HG02642 (cell line): ENCODE measurements around the gene CRTAC1.

Experiments used
- ATAC-seq: cut with Tn5 transposase; IDR thresholded peaks from one replicate; pipeline ENCODE4 v1.9.1; 2021; ENCODE audit warnings: mild to moderate bottlenecking; ENCODE audit not compliant: unreplicated experiment, poor library complexity

Gene CRTAC1

GRCh38 chr10:98030093-98030821 is at the start of gene CRTAC1:
CRTAC1 (minus strand) TSS chr10:98030621; CDS start chr10:98030472, 149 bp downstream.
- ATAC-seq, result no peak

DNA sequence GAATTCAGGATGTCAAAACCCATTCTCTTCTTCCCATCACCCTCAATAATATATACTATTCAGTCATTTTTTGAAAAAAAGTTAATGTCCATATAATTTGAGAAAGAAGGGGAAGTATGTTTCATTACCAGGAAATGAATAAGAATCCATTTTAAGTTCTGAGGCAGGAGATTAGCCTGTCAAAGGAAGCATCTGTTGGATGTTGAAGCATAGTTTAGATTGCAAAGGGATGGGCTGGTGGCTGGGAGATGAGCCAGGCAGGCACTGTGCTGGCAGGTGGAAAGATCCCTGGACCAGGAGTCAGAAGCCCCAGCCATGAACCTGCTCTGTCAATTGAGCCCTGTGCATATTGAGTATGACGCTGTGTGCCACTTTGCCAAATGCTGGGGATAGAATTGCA is 48.4 kb upstream of the CRTAC1 start:
- no peak for ATAC-seq

GRCh38 chr10:98077223-98077622 is 46.8 kb upstream of the CRTAC1 start:
- ATAC-seq, result no peak

DNA sequence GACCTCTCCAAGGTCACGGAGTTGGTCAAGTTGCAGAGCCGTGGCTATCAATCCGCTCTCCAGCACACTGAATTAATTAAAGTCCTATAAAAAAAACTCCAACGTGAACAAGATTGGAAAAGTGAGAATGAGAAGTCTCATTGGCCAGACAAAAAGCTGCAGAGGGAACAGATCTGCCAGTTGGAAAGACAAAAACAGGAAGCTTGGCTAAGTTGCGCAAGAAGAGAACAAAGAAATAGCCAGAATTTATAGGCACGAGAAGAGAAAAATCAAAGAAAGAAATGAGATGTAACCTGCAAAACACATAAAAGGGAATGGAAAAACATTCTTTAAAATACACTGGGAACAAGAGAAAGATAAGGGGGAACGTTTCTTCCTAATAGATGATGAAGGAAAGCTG is 45.7 kb upstream of the CRTAC1 start:
- no peak for ATAC-seq

DNA sequence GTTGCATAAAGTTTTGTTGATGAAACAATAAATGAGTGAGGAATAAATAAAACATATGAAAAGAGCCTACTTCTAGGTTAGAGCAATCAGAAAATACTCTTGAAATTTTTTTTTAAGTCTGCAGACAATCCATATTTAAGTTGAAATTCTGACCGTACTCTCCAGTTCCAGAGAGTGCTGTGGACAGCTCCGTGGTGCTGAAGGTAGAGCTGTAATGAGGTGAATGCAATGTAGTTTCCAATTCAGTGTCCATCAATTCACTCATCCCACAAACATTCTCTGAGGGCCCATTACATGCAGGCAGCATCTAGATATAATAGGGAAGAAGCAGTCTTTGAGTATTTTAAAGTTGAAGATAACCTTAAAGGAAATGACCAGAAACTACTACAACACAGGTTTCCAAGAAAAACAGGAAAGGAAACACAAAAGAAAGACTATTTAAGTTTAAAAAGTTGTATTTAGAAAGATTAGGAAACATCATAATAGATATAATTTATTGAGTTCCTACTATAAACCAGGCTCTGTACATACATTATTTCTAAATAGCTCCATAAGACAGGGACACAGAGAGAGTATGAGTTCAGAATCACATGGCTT is 44.0 kb upstream of the CRTAC1 start:
- ATAC-seq, result no peak

DNA sequence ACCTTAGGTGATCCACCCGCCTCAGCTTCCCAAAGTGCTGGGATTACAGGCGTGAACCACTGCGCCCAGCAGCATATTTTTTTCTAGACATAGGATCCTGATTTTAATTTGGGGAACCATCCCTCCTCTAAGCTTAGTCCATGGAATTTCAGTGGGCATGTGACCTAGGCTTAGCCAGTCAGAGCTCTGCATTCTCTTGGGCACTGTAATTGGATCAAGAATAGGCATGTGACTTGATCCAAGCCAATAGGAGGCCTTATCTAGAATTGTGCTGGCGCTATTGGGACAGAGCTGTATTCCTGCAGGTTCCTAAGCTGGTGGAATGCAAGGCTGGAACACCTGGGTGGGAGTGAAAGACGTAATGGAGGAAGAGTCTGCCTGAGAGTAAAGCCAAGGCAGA is 36.7 kb upstream of the CRTAC1 start:
- ATAC-seq, result no peak

- no peak for ATAC-seq
Observed at GRCh38 chr10:98063740-98064027, 33.3 kb upstream of the CRTAC1 start.

GRCh38 chr10:98062424-98062823 is 32.0 kb upstream of the CRTAC1 start:
- ATAC-seq, result no peak

- no peak for ATAC-seq
Observed at GRCh38 chr10:98060079-98060478, 29.7 kb upstream of the CRTAC1 start.

DNA sequence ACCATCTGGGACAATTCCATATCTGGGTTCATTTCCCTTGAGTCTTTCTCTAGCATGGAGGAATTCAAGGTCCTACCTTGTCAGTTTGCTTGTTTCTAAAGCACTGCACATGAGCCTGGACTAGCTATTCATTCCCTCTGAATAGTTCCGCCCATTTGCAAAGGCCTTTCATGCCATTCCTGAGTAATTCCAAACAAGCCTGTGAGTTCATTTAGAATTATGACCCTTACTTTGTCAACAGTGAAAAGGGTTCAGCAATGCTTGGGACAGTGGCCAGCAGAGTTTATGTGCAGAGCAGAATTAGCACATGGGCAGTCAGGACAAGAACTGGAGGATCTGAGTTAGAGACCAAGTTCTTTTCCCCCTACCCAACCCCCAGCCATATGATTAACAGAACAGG is 27.9 kb upstream of the CRTAC1 start:
- ATAC-seq, result no peak

DNA sequence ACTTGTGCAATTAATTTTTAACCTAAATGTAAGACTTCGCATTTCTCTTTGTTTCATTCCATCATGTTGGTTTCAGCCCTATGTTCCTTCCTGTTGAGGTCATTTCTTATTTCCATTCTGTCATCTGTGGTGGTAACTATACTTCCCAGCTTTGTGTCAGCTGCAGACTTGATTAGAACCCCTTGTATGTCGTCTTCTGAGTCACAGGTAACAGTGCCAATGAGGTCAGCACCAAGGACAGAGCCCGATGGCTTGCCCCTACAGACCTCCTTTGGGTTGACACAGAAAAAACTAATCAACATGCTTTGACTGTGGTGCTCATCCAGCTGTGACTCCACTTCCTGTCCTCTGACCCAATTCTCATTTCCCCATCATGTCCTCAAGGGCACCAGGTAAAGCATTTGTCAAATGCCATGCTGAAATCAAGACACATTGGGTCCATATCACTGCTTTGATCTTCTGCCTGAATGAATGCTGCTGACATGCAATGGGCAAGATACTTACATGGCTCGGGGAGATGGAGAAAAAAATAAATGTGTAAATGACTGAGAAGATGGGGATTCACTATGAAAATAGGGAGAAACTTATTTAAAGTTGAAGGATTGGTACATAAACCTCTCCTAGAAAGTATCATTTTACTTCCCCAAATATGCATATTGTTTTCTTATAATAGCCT is 25.6 kb upstream of the CRTAC1 start:
- no peak for ATAC-seq

GRCh38 chr10:98047009-98047741 is 16.8 kb upstream of the CRTAC1 start:
- ATAC-seq, result no peak

DNA sequence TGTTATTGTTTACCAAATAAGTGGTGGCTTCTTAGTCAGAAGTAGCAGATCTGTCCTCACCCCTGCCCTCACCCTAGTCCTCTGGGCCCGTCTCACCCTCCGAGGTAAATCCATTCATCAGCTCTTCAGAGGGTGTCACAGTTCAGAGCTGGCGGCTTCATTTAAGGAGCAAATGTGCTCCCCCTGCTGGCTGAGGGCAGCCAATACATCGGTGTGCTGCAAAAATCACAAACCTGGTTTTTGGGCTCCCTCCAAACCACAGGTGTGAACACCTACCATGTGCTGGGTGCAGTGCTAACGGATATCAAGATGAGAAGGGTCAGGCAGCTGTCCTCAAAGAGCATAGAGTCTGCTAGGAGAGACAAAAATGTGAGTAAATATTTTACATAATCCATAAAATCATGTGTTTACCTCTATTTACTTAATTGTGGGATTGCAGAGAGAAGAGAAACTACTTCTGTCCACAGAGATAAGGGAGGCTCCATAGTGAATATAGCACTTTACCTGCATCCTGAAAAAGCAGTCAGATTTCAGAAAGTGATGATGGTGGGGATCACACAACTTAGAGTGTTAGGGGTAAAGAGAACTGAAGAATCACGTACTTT is 15.5 kb upstream of the CRTAC1 start:
- no peak for ATAC-seq

DNA sequence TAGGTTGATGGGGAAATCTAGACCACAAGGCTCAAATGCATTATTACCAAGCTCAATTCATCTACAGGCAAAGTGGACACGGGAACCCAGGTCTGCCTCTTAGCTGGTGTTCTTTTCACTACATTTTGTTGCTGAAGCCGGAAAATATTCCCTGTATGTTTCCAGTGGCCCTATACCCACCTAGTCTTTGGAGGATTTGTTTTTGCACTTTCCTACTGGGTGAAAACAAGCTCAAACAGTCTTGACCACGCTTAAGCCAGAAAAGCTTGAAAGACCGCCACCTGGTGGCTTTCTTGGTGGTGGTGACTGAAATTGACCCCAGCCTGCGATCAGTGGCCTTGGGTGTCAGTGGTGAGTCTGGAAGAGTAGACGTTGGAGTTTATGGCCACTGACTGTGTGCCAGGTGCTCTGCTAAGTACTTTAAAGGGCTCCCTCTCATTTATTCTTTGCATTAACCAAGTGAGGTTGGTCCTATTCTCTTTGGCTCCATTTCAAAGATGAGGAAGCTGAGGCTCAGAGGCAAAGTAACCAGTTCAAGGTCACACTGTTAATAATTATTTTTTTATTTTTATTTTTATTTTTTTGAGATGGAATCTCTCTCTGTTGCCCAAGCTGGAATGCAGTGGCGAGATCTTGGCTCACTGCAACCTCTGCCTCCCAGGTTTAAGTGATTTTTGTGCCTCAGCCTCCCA is 11.1 kb upstream of the CRTAC1 start:
- no peak for ATAC-seq

- no peak for ATAC-seq
Observed at GRCh38 chr10:98039690-98040381, 9.4 kb upstream of the CRTAC1 start.

- no peak for ATAC-seq
Observed at GRCh38 chr10:98038288-98038687, 7.9 kb upstream of the CRTAC1 start.

GRCh38 chr10:98035599-98035998 is 5.2 kb upstream of the CRTAC1 start:
- no peak for ATAC-seq

DNA sequence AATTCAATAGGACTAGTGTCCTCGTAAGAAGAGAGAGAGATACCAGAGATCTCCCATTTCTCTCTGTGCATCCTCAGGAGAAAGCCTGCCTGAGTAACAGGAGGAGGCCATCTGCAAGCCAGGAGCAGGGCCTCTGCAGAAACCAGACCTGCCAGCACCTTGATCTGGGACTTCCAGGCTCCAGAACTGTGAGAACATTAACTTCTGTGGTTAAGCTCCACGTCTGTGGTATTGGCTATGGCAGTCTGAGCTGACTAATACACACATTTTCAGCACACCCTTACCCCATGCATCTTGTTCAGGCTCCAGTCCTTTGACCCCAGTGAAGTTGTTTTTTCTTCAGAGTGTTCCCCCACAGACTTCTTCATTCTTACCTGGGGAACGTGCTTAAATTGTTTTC is 3.1 kb upstream of the CRTAC1 start:
- no peak for ATAC-seq

GRCh38 chr10:98031440-98031839 is 1.0 kb upstream of the CRTAC1 start:
- no peak for ATAC-seq

DNA sequence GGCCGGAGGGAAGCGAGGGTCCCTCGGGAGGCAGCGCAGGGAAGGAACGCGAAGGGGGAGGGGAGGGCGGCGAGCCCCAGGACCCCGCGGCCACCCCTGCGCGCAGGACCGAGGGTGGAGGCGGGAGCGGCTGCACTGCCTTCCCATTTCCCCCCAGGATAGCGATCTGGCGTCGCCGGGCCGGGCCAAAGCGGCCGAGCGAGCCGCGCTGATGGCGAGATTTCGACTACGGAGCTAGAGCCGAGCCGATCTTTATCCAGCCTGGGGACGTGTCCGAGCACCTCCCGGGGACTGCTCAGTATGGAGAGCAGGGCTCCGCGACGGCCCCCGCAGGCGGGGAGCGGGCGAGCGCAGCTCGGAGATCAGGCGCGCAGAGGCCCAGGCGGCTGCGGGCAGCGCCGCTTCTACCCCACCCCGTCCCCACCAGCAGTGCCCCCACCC is 590 bp upstream of the CRTAC1 start:
- no peak for ATAC-seq
